Measurements from ENCODE around the gene TTC23L. TPM values are rescaled to one million over a fixed set of nuclear protein-coding genes. Genes with fewer than 3 reads are reported as not detected.

The TTC23L gene
- total RNA-seq, 1 donor from 2014 or later, result not detected

DNA sequence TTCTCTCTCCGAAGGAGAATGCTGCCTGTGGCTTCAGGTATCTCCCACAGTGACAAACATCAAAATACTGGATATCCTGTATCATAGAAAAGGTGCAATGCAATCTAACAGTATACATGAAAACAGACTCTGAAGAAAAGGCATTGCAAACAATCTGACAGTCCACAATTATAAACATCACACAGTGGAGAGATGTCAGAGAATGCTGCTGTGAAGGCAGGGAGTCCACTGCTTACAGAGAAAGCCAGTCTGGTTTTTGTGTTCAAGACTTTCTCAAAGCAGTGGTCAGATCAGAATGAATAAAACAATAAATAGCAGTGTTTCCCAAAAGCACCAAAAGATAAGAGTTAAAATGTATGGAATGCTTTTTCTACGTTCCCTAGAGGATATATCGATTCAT lies 28.7 kb downstream of the TTC23L start:
- ATAC-seq (no peak), DNase-seq (ENCODE audit: low spot score) (no peak)

DNA sequence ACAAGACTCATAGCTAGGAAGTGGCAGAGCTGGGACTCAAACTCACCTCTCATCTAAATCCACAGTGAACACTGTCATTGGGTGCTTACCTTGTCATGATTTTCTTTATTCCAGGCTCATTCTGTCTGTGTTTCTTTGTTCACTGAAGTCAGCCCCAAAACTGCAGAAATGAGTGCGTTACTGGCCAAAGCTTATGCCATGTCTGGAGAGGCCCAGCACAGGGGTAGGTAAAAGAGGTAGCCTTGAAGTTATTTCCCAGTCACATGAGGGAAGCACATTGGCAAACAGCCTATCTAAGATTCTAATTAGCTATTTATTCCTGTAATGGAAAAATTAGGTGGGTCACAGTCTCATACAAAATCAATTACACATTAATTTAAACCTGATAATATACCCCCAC lies 29.8 kb downstream of the TTC23L start:
- ATAC-seq, result no peak
- DNase-seq (ENCODE audit: low spot score), result no peak

DNA sequence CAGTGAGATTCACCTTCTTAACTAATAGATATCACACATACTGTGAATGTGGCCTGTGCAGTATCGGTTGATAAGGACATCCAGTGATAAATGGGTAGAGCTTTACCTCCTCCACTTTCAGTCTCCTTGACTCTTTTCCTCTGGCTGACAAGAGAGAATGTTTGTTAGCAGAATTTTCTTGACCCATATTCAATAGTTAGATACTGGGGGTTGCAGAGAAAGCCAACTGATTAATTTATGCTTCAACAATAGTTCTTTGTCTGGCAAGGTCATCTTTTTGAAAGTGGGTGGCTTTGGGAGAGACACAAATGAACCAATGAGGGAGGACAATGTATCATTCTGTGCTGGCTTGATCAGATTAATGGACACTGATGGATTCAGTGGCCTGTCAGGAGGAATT lies 30.3 kb downstream of the TTC23L start:
- DNase-seq (ENCODE audit: low spot score), result no peak
- no peak for ATAC-seq

DNA sequence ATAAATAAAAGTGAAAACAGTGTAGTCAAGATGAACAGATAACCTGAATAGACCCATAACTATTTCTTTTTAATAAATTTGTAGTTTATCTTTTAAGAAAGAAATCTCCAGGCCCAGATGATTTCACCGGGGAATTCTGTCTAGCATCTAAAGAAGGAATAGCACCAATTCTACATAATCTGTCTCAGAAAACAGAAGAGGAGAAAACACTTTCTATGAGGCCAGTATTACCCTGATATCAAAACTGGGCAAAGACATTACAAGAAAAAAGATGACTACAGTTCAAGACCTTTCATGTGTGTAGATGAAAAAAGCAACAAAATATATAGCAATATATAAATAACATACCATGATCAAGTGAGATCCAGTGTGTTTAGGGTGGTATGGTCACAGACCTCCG lies 31.4 kb downstream of the TTC23L start:
- ATAC-seq, result no peak
- no peak for DNase-seq (ENCODE audit: low spot score)

DNA sequence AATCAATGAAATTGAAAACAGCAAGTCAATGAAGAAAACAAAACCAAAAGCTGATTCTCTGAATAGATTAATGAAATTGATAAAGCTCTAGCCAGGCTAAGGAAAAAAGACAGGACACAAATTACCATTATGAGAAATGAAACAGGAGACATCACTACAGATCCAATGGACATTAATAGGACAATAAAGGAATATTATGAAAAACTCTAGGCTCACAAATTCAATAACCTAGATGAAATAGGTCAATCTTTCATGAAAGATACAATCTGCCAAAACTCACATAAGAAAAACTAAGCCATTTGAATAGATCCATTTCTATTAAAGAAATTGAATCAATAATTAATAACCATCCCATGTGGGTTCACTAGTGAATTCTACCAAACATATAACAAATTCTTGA lies 37.3 kb downstream of the TTC23L start:
- ATAC-seq (no peak), DNase-seq (ENCODE audit: low spot score) (no peak)

DNA sequence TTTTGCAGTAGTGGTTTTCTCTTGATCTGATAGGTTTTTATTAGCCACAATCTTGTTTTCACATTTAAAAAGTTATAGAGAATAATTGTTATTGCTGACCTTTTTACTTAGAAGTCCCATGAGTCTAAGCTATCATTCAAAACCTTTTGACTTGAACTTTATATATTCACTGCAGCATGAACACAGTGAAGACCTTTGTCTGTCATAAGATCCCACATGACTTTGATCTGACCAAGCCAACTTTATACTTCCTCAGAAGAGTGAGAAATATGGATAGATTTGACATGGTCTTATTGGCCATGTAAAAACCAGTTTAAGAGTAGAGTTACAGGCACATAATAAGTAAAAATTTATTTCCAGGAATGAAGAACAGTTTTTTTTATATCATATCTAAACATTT lies 42.3 kb downstream of the TTC23L start:
- no peak for DNase-seq (ENCODE audit: low spot score)
- no peak for ATAC-seq

DNA sequence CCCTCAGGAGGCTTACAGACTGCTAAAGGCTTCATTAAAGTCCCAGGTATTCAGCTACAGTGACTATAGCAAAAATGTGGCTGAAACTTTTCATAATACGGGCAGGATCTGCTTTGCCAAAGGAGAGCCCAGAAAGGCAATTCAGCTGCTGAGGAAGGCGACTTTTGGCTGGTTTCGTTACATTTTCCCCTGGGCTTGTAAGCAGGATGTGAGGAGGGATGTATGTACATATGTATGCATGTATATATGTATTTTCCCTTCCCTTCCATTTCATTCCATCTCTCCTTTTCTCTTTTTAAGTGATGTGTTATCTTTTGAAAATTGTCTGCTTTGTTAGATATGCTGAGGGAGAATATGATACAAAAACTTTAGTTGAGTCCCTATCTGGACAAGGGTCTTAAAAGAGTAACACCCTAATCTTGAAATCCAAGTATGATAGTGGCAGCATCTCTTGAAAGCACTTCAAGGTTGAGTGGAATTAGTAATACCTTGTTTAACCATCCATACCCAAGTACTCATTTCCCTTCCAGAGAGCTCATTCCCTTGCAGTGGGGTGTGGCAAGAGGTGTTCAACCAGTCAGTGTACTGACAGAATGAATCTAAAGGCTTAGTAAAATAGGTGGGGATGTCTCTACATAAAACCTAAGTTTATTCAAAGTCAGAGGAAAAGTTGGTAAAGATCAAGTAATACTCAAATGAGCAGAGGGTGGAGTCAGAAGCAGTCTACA lies 47.6 kb downstream of the TTC23L start:
- no peak for ATAC-seq

DNA sequence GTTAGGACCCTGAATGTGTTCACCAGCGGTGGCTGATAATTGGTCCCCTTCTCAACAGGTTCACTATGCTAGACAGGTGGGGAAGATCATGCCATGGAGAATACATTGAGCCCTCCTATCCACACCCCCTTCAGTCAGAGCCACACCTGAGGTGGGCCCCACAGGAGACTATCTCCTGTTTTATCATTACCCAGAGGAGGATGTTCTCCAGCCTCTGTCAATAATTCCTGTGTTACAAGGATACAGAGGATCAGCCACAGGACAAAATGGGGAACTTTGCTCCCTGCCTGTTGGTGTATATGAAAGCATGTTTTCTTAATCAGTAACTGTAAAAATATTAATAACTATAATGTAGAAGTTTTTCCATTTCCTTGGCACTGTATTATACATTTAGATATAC lies 50.4 kb downstream of the TTC23L start:
- DNase-seq (ENCODE audit: low spot score) (no peak), ATAC-seq (no peak)

More for the DNA sequence above, 47.6 kb downstream of the TTC23L start:
- no peak for DNase-seq (ENCODE audit: low spot score)

DNA sequence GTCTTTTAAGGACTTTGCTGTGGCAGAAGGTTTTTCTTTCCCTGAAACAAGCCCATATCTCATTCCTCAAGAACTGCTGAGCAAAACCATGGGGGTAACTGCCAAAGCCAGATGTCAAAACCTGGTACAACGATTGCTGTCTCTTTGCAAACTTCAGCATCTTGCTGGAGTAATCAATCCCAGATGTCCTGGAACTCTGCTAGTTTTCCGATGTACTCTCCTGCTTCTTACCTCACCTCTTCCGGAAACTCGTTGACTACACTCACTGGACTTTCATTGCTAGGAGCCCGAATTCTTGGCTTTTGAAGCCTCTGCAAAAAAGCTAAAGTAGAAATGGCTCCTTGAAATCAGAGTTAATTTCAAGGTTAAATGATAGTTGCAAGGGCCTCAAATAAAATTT lies 53.0 kb downstream of the TTC23L start:
- ATAC-seq, result no peak
- DNase-seq (ENCODE audit: low spot score), result no peak

DNA sequence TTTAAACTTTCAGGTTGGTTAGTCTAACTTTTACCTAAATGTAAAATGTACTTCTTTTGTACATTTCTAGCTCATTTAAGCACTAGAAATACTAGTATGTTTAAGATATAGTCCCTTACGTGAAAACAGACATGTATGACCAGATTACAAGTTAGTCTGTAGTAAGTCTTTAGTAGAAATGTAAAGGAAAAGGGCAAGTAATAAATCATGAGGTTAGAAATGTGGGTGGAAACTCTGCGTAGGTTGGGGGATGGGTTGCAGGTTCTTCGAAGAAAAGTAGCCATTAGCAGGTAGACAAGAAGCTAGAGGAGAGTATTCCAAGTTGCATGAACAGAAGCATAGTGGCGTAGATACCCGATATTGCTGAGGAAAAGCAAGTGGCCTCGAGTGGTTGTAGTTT lies 53.5 kb downstream of the TTC23L start:
- DNase-seq (ENCODE audit: low spot score) (no peak), ATAC-seq (no peak)

DNA sequence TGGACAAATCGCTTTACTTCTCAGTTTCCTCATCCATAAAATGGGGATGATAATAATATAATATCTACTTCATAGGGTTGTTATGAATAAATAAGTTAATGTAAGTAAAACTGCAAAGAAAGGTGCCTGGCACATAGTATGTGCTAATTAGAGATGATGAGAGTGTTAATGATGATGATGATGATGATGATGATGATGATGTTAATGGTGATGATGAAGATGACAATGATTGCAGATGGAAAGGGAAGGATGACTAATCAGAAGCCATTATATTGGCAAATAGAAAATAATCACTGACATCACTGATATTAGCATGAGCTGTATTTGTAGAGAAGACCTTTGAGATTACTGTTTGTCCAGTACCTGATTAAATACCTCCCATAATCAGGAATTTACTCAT lies 55.8 kb downstream of the TTC23L start:
- DNase-seq (ENCODE audit: low spot score) (no peak), ATAC-seq (no peak)

DNA sequence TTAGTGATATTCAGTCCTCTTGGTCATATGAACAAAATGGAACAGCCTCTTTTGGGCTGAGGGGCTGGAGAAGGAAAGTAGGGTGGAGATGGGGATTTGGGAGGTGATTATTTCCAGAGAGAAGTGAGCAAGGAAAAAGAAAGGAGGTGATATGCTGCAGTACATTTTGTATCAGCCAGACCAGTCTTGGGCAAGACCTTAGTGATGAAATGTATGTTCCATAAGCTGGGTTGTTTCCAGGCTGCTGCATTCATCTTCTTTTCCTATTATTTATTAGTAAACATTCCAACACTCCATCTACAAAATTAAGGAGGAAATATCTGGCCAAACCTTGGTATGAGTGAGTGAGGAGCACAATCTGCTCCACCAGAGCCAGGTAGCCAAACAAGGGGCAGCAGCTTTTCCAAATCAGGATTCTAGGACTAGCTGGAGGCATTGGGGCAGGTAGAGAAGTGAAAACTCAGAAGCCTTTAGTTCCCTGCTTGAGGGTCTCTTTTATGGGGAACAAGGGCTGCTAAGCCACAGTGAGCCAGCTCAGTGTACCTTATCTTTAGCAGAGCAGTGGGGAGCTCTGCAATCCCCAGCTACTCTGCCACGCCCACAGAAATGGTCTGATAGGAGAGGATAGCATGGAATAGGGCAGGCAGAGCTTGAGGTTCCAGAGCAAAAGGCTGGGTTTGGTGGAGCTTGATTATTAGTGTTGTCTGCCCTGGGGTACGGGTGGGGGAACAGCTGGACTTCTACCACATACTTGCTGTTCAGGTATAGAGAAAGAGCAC lies 56.9 kb downstream of the TTC23L start:
- ATAC-seq (no peak), DNase-seq (ENCODE audit: low spot score) (no peak)

DNA sequence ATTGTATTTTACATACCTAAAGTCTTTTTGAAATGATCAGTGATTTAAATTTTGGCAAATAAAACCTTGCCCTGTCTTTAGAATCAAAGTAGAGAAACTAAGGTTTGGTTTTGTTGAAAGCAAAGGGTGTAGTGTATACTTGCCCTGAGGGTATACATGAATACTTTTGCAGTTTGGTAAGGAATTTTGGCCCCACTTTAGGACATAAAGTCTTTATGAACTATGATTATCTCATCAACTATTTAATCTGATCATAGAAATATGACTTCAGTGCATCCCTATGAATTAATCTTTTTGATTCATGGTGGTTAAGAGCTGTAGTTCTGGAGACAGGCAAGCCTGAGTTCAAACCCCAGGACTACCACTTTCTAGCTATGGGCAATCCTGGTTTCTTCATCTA lies 58.7 kb downstream of the TTC23L start:
- ATAC-seq (no peak), DNase-seq (ENCODE audit: low spot score) (no peak)

DNA sequence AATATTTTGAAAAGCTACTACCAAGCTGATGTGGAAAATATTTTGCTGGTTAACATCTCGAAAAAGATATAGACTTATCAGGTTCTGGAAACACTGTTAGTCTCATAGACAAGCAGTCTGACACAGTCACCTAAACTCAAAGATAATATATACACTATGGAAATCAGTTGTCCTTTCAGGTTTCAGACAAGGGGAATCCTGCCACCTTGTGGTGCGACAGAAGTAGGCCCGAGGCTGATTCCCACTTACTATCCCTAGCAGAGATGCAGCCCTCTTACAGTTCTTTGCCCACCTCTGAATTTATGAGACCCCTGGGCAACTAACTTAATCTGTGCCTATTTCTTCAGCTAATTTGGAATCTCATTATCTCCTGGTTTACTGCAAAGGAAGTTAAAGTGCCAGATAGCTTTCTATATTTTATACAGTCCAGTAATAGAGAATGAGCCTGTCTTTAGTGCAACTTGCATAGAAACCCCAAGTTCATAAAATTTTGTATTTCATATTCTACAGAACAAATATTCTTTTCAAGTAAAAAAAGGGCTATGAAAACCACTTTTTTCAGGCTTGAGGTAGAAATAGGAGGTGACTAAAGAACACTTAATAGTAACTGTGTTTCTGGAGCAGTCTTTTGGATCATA lies 59.4 kb downstream of the TTC23L start:
- DNase-seq (ENCODE audit: low spot score) (peak; percentile 59), ATAC-seq (peak; percentile 94)

DNA sequence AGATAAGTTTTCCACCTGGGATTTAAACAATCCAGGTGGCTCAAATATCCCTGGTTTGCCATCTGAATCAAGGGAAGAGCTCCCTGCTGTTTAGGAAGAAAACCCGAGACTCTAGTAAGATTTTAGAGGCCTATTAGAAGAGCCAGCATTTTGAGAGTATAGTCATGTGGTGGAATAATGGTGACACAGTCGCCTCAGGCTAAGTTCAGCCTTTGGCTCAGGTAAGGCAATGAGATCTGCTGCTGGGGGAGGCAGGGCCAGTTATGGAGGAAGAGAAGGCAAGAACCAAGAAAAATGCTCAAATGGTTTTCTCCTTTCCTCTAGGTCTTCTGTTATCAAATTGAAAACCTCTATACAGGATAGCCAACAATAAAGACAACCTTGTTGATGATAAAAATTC lies 60.1 kb downstream of the TTC23L start:
- no peak for ATAC-seq
- no peak for DNase-seq (ENCODE audit: low spot score)

DNA sequence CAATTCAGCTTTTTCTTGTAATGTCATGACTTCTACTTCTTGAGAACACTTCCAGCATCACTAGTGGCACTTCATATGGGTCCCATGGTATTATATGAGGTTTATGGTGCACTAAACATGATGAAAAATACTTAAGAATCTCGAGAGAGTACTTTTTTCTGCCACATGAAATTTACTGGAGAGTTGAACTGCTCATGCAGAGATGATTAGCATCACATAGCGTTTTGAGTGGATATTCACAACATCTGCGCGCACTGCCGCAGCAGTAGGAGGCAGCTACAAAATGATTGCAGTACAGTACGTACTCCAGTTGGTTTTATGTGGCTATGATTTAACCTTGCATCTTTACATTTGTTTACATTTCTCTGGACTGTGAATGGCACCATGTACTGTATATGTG lies 61.7 kb downstream of the TTC23L start:
- no peak for ATAC-seq
- no peak for DNase-seq (ENCODE audit: low spot score)

DNA sequence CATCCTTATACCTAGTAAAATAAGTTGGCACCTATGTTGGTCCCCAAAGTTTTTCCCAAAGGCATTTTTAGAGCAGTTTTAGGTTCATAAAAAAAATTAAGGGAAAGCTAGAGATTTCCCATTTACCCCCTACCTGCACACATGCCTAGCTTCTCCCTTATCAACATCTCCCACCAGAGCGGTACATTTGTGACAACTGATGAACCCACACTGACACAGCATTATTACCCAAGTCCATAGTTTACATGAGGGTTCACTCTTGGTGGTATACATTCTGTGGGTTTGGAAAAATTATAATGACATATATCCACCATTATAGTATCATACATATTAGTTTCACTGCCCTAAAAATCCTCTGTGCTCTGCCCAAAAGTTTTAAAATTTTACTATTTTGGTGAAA lies 64.3 kb downstream of the TTC23L start:
- no peak for DNase-seq (ENCODE audit: low spot score)
- no peak for ATAC-seq

DNA sequence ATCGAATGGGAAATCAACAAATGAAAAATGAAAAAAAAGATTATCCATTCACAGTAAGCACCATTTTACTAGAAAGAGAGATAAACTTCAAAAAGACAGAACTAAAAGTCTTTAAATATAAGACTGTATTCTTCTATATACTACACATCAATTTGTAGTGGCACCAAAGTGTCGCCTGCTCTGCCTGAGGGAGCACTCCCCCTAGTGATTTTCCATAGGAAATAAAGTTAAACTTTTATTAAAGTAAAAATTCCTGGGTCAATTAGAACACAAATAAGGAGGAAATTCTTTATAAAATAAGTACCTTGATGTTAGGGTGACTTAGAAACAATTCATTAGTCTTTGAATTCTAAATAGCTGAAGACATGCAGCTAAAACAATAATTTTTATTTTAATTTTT lies 66.6 kb downstream of the TTC23L start:
- peak; percentile 42 for ATAC-seq

DNA sequence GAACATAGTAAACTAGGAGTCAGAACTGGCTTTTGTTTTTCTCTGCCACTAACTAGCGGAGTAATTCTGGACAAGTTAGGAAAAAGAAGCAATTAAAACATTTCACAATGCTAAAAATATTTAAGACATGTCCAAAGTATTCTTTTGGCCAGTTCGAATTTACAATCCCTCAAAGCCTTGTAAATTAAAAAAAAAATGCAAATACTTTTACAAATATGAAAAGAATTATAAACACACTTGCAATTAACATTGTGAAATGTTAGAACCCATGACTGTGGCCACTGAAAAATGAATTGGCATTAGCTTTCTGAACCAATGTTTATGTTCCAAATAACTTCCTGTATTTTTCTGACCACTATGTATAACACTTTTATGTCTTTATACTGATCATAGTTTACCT lies 74.1 kb downstream of the TTC23L start:
- ATAC-seq, result no peak
- DNase-seq (ENCODE audit: low spot score), result no peak

More for the DNA sequence above, 66.6 kb downstream of the TTC23L start:
- no peak for DNase-seq (ENCODE audit: low spot score)

DNA sequence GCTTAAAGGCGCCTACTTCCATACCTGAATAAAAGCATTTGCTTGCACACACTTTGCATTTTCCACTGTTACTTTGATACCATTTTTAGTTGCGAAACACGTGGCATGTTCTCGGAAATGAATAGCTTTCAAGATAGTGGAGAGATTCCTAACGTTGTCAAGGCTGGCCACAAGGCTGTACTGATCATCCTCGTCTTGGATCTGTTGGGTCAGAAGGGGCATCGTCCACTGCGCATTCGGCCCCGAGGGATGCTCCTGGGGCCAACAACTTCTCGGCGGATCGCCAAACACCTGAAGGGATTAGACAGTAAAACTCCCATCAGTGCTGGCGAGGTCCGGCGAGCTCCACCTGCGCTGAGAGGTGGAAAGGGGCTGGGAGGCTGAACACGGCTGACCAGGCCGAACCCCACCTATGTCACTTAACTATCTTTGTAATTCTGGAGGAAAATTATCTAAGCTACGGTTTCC lies 75.7 kb downstream of the TTC23L start:
- DNase-seq (ENCODE audit: low spot score) (peak; percentile 63), ATAC-seq (peak; percentile 13)

DNA sequence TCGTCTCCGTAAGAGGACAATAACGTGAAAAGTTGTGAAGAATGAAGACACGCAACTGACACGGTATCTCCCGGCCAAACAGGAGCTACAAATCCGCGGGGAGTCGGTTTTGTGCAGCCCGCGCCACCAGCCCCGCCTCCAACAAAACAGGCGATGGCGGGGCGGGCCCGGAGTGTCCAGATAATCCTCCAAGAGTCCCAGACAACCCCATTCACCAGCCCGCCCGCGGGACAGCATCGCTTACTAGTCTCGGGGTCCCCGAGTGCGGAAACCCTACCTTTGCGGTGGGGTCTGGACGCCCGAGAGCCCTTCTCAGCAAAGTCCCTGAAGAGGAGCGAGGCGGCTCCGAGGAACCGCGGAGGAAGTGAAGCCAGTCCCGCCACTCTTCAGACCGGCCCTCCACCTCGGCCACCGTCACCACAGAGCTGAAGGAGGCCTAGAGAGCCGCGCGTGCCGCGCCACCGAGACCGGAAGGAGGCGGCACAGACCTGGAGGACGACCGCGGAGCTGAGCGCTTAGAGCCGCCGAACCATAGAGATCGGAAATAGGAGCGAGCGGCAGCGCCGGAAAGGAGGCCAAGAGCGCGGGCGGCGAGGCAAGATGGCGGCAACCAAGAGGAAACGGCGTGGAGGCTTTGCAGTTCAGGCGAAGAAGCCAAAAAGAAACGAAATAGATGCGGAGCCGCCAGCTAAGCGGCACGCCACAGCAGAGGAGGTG lies 76.3 kb downstream of the TTC23L start, which contains the start of the genes BRIX1 and RAD1:
TSS of gene BRIX1 (plus strand) at position 573 of the 717 bp plus-strand sequence. CDS start at position 601, 28 bp downstream.
TSS of gene RAD1 (minus strand) at position 366 of the 717 bp plus-strand sequence. CDS start 612 bp downstream, outside the sequence.
- DNase-seq (ENCODE audit: low spot score) (peak; percentile 98), ATAC-seq (peak; percentile 99)

All from left lobe of liver (tissue), 2 donors.